Measurements from ENCODE around the gene DHX15. TPM values are rescaled to one million over a fixed set of nuclear protein-coding genes. Genes with fewer than 3 reads are reported as not detected.

The DHX15 gene
- total RNA-seq, 1 experiment from 2014 or later: 287 TPM

- peaks cover 59 to 88% (median 86%) of the 10 kb centered on the region in 3 experiments for H3K36me3 Mint-ChIP-seq (ENCODE audit: insufficient read depth in 1 of 3, low read depth in 3 of 3)
Observed at GRCh38 chr4:24570574-24571236, 13.6 kb downstream of the DHX15 start.

More at GRCh38 chr4:24570574-24571236, 13.6 kb downstream of the DHX15 start:
- peaks cover 37 to 51% of the 10 kb centered on the region in 2 experiments for H3K4me1 Mint-ChIP-seq
- no peaks in the 10 kb centered on the region for H3K9me3 Mint-ChIP-seq
- Histone ChIP-seq H3K4me1 (ENCODE audit: insufficient read depth, low read length) (no peaks in the 10 kb centered on the region; the same call in 1 of the 2 replicates), H3K79me2 (ENCODE audit: insufficient read depth, low read length) (peaks cover 66% of the 10 kb centered on the region), H4K5ac (ENCODE audit: insufficient read length, low read depth, low read length) (no peak overlapping the region), H3K27ac (ENCODE audit: insufficient read length, low read depth, low read length) (no peak overlapping the region), H3K14ac (ENCODE audit: insufficient read depth, low read length) (no peak overlapping the region), H2AFZ (ENCODE audit: low read length) (no peak overlapping the region), H3K79me1 (ENCODE audit: insufficient read depth, low read depth, low read length, poor library complexity, severe bottlenecking) (peaks cover 2% of the 10 kb centered on the region), H4K8ac (replicated peaks; ENCODE audit: insufficient read length, low read depth, low read length) (no peak overlapping the region), H3K4ac (ENCODE audit: low read depth, low read length) (no peak overlapping the region), H2BK15ac (ENCODE audit: low read depth, low read length) (no peak overlapping the region), H2BK12ac (ENCODE audit: insufficient read length, low read depth, low read length) (no peak overlapping the region), H3K4me2 (ENCODE audit: insufficient read depth, insufficient read length, low read length) (no peak overlapping the region), H3K18ac (ENCODE audit: insufficient read length, low read depth, low read length) (no peak overlapping the region), H3T11ph (ENCODE audit: low read length) (no peak overlapping the region), H2BK5ac (ENCODE audit: insufficient read length, low read length) (no peak overlapping the region), H2BK20ac (ENCODE audit: low read depth, low read length, poor library complexity, severe bottlenecking) (no peak overlapping the region), H3K23ac (ENCODE audit: insufficient read length, low read depth, low read length) (no peak overlapping the region), H2BK120ac (ENCODE audit: low read depth, low read length, poor library complexity, severe bottlenecking) (no peak overlapping the region), H4K20me1 (ENCODE audit: control insufficient read depth, insufficient read depth, insufficient read length) (no peaks in the 10 kb centered on the region), H3K56ac (ENCODE audit: insufficient read length, low read depth, low read length) (no peak overlapping the region), H3K27me3 (ENCODE audit: insufficient read depth, low read length) (no peaks in the 10 kb centered on the region), H3K23me2 (ENCODE audit: insufficient read length, low read depth, low read length, poor library complexity, severe bottlenecking) (no peaks in the 10 kb centered on the region), H3K9me3 (ENCODE audit: control insufficient read depth, low read depth, low read length) (no peaks in the 10 kb centered on the region), H4K91ac (ENCODE audit: insufficient read length, low read depth, low read length) (no peak overlapping the region), H3K9ac (ENCODE audit: extremely low read depth, insufficient read length, low read length) (no peak overlapping the region), H2AK5ac (ENCODE audit: insufficient read length, low read length) (no peak overlapping the region)
- 0 out of 7 replicates have a peak overlapping the region, but pooled peaks of 1 of the 3 experiments have one; percentile 18 for H3K27ac Mint-ChIP-seq
- DNase-seq: no peak
- no peaks in the 10 kb centered on the region for H3K27me3 Mint-ChIP-seq (ENCODE audit: low read depth)
- TF ChIP-seq CTCF (conservative IDR thresholded peaks at IDR 0.05): no peak
- 100% methylated on average over 1 of the region's 5 CpGs for WGBS (ENCODE audit: extremely low coverage, insufficient read length, low lambda C conversion rate)
- H3K4me3 Mint-ChIP-seq: no peak overlapping the region
